Dedifferentiated amniotic fluid mesenchymal stem cell (primary cell): ENCODE results near the gene SUGCT.

Experiments used
- DNase-seq: peaks from one replicate; pipeline ENCODE4 v3.0.0-alpha.2; 2016; ENCODE audit errors: extremely low spot score

Gene SUGCT

GRCh38 chr7:40909346-40909980 is 774.7 kb downstream of the SUGCT start:
- no peak for DNase-seq
